H1 (cell line): Measurements from ENCODE around the gene OSBPL2. TPM values are rescaled to one million over a fixed set of nuclear protein-coding genes. Genes with fewer than 3 reads are reported as not detected.

ENCODE experiments used
- CTCF ChIA-PET: fragments of 300-600 bp; sonication (Branson Sonifier 250); formaldehyde crosslinking; loops from one replicate; lab custom pipeline; 2021; ENCODE audit not compliant: partially characterized antibody; lab: Charles Lee
- POLR2A ChIA-PET: fragments of 300-600 bp; sonication (Branson Sonifier 250); formaldehyde crosslinking; loops from one replicate; lab custom pipeline; 2021; ENCODE audit warnings: inconsistent platforms; ENCODE audit not compliant: partially characterized antibody; lab: Charles Lee
- DNase-seq, 2 experiments: peaks; one replicate each; pipeline versions ENCODE4 v3.0.0 to v3.0.0-alpha.2; 2010 to 2022; ENCODE audit warnings: low spot score in 2 of 2, low read depth in 1 of 2, mixed read lengths in 1 of 2
- FAIRE-seq: peaks from 2 replicates; lab custom pipeline; 2011; peaks lifted over from hg19 to GRCh38; lab: Jason Lieb, UNC
- H2AFZ ChIP-seq: 2 replicates; pipeline ENCODE4 v1.8.1; 2012; ENCODE audit warnings: low read length, inconsistent platforms
- H2AK5ac ChIP-seq: 2 replicates; pipeline ENCODE4 v1.6.1; 2013; ENCODE audit warnings: low read depth, low read length
- H2BK120ac ChIP-seq: replicated peaks from 2 replicates; pipeline ENCODE3; 2013; ENCODE audit warnings: low read depth, low read length, inconsistent platforms
- H2BK12ac ChIP-seq: 2 replicates; pipeline ENCODE4 v1.6.1; 2013; ENCODE audit warnings: low read depth, low read length
- H2BK15ac ChIP-seq: 2 replicates; pipeline ENCODE4 v1.6.1; 2013; ENCODE audit warnings: low read length
- H2BK20ac ChIP-seq: 2 replicates; pipeline ENCODE4 v1.6.1; 2013; ENCODE audit warnings: low read length
- H2BK5ac ChIP-seq: 2 replicates; pipeline ENCODE4 v1.6.1; 2013; ENCODE audit warnings: low read depth, low read length
- H3K14ac ChIP-seq: 2 replicates; pipeline ENCODE4 v1.6.1; 2013; ENCODE audit warnings: inconsistent platforms; ENCODE audit not compliant: insufficient read length
- H3K18ac ChIP-seq: 2 replicates; pipeline ENCODE4 v1.6.1; 2013; ENCODE audit warnings: low read length; ENCODE audit errors: extremely low read depth
- H3K23ac ChIP-seq: 2 replicates; pipeline ENCODE4 v1.6.1; 2013; ENCODE audit warnings: inconsistent platforms; ENCODE audit not compliant: insufficient read length
- H3K23me2 ChIP-seq: 2 replicates; pipeline ENCODE4 v1.6.1; 2013; ENCODE audit warnings: low read depth, low read length
- H3K27ac ChIP-seq: 2 replicates; pipeline ENCODE4 v1.6.1; 2011; ENCODE audit warnings: low read depth, low read length, inconsistent platforms
- H3K27me3 ChIP-seq, 4 experiments: replicated peaks in 1 of 4; 1 replicate in 1 of 4; 2 replicates in 3 of 4; pipeline versions ENCODE4 v1.6.1 to v1.8.1; 2011 to 2013; ENCODE audit warnings: low read length in 3 of 4, mild to moderate bottlenecking in 3 of 4, inconsistent platforms in 2 of 4, mixed read lengths in 2 of 4, moderate library complexity in 1 of 4; ENCODE audit not compliant: control insufficient read depth in 3 of 4, insufficient read depth in 3 of 4; ENCODE audit errors: extremely low read depth in 1 of 4
- H3K36me3 ChIP-seq, 4 experiments: 2 replicates each; pipeline versions ENCODE4 v1.6.1 to v1.8.1; 2011 to 2013; ENCODE audit warnings: mild to moderate bottlenecking in 4 of 4, low read length in 3 of 4, moderate library complexity in 2 of 4, control low read depth in 1 of 4, inconsistent platforms in 1 of 4; ENCODE audit not compliant: insufficient read depth in 4 of 4, control insufficient read depth in 2 of 4
- H3K4ac ChIP-seq: replicated peaks from 2 replicates; pipeline ENCODE3; 2013; ENCODE audit warnings: low read length, low read depth, mixed read lengths, inconsistent platforms; ENCODE audit not compliant: insufficient read length
- H3K4me1 ChIP-seq, 4 experiments: replicated peaks in 1 of 4; 1 replicate in 1 of 4; 2 replicates in 3 of 4; pipeline versions ENCODE4 v1.6.1 to v1.8.1; 2011 to 2013; ENCODE audit warnings: low read length in 3 of 4, inconsistent platforms in 2 of 4, mixed read lengths in 1 of 4; ENCODE audit not compliant: insufficient read depth in 4 of 4, control insufficient read depth in 3 of 4
- H3K4me2 ChIP-seq, 2 experiments: 2 replicates each; pipeline versions ENCODE4 v1.6.1 to v1.8.1; 2011 to 2013; ENCODE audit warnings: low read depth in 2 of 2, low read length in 2 of 2, control low read depth in 1 of 2, inconsistent platforms in 1 of 2, mild to moderate bottlenecking in 1 of 2; ENCODE audit not compliant: insufficient read depth in 1 of 2
- H3K4me3 ChIP-seq, 4 experiments: fragments of 200-600, 300-600 bp in 1 of 4; sonication (generic), shearing (Covaris generic), sonication (Bioruptor Twin) in 1 of 4; 2 replicates each; pipeline versions ENCODE4 v1.5.1 to v1.8.1; 2011 to 2016; ENCODE audit warnings: low read length in 4 of 4, low read depth in 3 of 4, control low read depth in 2 of 4, inconsistent platforms in 2 of 4, mild to moderate bottlenecking in 2 of 4, mixed read lengths in 1 of 4, moderate library complexity in 1 of 4; ENCODE audit not compliant: insufficient read depth in 2 of 4; ENCODE audit errors: extremely low read depth in 1 of 4
- H3K56ac ChIP-seq: replicated peaks from 2 replicates; pipeline ENCODE3; 2013; ENCODE audit warnings: low read depth, mild to moderate bottlenecking, mixed read lengths, low read length, inconsistent platforms; ENCODE audit not compliant: insufficient read length
- H3K79me1 ChIP-seq: 2 replicates; pipeline ENCODE4 v1.6.1; 2013; ENCODE audit warnings: low read depth, low read length, control low read depth
- H3K79me2 ChIP-seq, 2 experiments: 2 replicates each; pipeline versions ENCODE4 v1.6.1 to v1.8.1; 2012 to 2013; ENCODE audit warnings: low read length in 2 of 2, mild to moderate bottlenecking in 2 of 2, inconsistent platforms in 1 of 2; ENCODE audit not compliant: insufficient read depth in 2 of 2, control insufficient read depth in 1 of 2
- H3K9ac ChIP-seq, 4 experiments: replicated peaks in 1 of 4; 1 replicate in 1 of 4; 2 replicates in 3 of 4; pipeline versions ENCODE4 v1.6.1 to v1.8.1; 2011 to 2013; ENCODE audit warnings: low read depth in 3 of 4, low read length in 3 of 4, control low read depth in 2 of 4, mild to moderate bottlenecking in 2 of 4, moderate library complexity in 2 of 4, inconsistent platforms in 1 of 4; ENCODE audit errors: extremely low read depth in 1 of 4
- H3K9me3 ChIP-seq, 2 experiments: 2 replicates each; pipeline versions ENCODE4 v1.6.1 to v1.8.1; 2012 to 2013; ENCODE audit warnings: mild to moderate bottlenecking in 2 of 2, moderate library complexity in 2 of 2, control low read depth in 1 of 2, inconsistent platforms in 1 of 2, low read depth in 1 of 2, low read length in 1 of 2, mixed read lengths in 1 of 2; ENCODE audit not compliant: insufficient read depth in 2 of 2
- H4K20me1 ChIP-seq, 2 experiments: replicated peaks in 1 of 2; 2 replicates each; pipeline versions ENCODE3 to v1.8.1; 2011 to 2013; ENCODE audit warnings: inconsistent platforms in 2 of 2, low read length in 2 of 2, mild to moderate bottlenecking in 1 of 2; ENCODE audit not compliant: insufficient read depth in 2 of 2, control insufficient read depth in 1 of 2
- H4K5ac ChIP-seq: 2 replicates; pipeline ENCODE4 v1.6.1; 2013; ENCODE audit warnings: low read length, low read depth, mixed read lengths, inconsistent platforms; ENCODE audit not compliant: insufficient read length
- H4K8ac ChIP-seq: 2 replicates; pipeline ENCODE4 v1.8.0; 2013; ENCODE audit warnings: mild to moderate bottlenecking, moderate library complexity, low read length, inconsistent platforms; ENCODE audit not compliant: insufficient read depth; ENCODE audit errors: extremely low read depth
- H4K91ac ChIP-seq: replicated peaks from 2 replicates; pipeline ENCODE3; 2013; ENCODE audit warnings: low read length, mixed read lengths, inconsistent platforms; ENCODE audit not compliant: insufficient read length
- ATF2 ChIP-seq: IDR thresholded peaks from 2 replicates; pipeline ENCODE4 v1.6.1; 2012; ENCODE audit warnings: low read length, inconsistent platforms
- CHD1 ChIP-seq: IDR thresholded peaks from 2 replicates; pipeline ENCODE4 v1.6.1; 2012; ENCODE audit warnings: low read depth, low read length, improper control_type of control experiment
- CREB1 ChIP-seq: IDR thresholded peaks from 2 replicates; pipeline ENCODE4 v1.6.1; 2012; ENCODE audit warnings: inconsistent platforms
- CTBP2 ChIP-seq: IDR thresholded peaks from 2 replicates; pipeline ENCODE4 v1.7.0; 2011; ENCODE audit warnings: borderline replicate concordance, mild to moderate bottlenecking, moderate library complexity, mixed read lengths, low read length; ENCODE audit not compliant: insufficient read depth, insufficient read length
- HDAC2 ChIP-seq, 2 experiments: fragments of 300-600 bp in 1 of 2; sonication (generic) in 1 of 2; IDR thresholded peaks; 2 replicates each; pipeline ENCODE4 v1.6.1; 2011 to 2012; ENCODE audit warnings: low read depth in 2 of 2, low read length in 2 of 2, mild to moderate bottlenecking in 2 of 2, moderate library complexity in 2 of 2, borderline replicate concordance in 1 of 2, inconsistent platforms in 1 of 2
- JUN ChIP-seq: IDR thresholded peaks from 2 replicates; pipeline ENCODE4 v1.6.1; 2011; ENCODE audit warnings: low read depth, mild to moderate bottlenecking, improper control_type of control experiment, low read length
- JUND ChIP-seq: IDR thresholded peaks from 2 replicates; pipeline ENCODE4 v1.6.1; 2011; ENCODE audit warnings: mild to moderate bottlenecking, improper control_type of control experiment, low read length
- KDM4A ChIP-seq: IDR thresholded peaks from one replicate; pipeline ENCODE4 v1.7.1; 2012; ENCODE audit warnings: low read depth, mild to moderate bottlenecking, moderate library complexity, low read length, inconsistent platforms; ENCODE audit not compliant: severe bottlenecking
- PHF8 ChIP-seq: fragments of 200-600 bp; sonication (generic); conservative IDR thresholded peaks from 2 replicates; pipeline ENCODE4 v1.7.1; 2012; ENCODE audit warnings: low read depth, mild to moderate bottlenecking, inconsistent platforms, low read length, moderate library complexity
- RXRA ChIP-seq: IDR thresholded peaks from 2 replicates; pipeline ENCODE4 v1.6.1; 2011; ENCODE audit warnings: low read depth, mild to moderate bottlenecking, low read length, moderate library complexity; ENCODE audit not compliant: insufficient read depth
- SIRT6 ChIP-seq: IDR thresholded peaks from one replicate; pipeline ENCODE4 v1.7.1; 2012; ENCODE audit warnings: low read length, inconsistent platforms
- SUZ12 ChIP-seq: fragments of 200-600 bp; sonication (generic); IDR thresholded peaks from 2 replicates; pipeline ENCODE4 v1.6.1; 2012; ENCODE audit warnings: mild to moderate bottlenecking, inconsistent platforms, low read length, moderate library complexity, mixed read lengths
- TEAD4 ChIP-seq: IDR thresholded peaks from 2 replicates; pipeline ENCODE4 v1.6.1; 2012; ENCODE audit warnings: low read depth, low read length, inconsistent platforms, mixed read lengths
- WGBS, 2 experiments: shearing (Covaris generic) in 1 of 2; methylation state at CpG; one replicate each; pipeline versions ENCODE4 v1.1.6 to v1.1.7; 2013 to 2015; ENCODE audit warnings: low lambda C conversion rate in 2 of 2, mixed read lengths in 2 of 2, inconsistent platforms in 1 of 2, low coverage in 1 of 2, missing lambda C conversion rate in 1 of 2; ENCODE audit not compliant: insufficient replicate concordance in 2 of 2, insufficient coverage in 1 of 2, insufficient read length in 1 of 2; ENCODE audit errors: extremely low coverage in 1 of 2, missing lambda C conversion rate in 1 of 2; 5-methylcytosine and 5-hydroxymethylcytosine counted together
- polyA plus RNA-seq, 7 experiments: library from polyadenylated mRNA; depleted of rRNA in 3 of 7; stranded (reverse) in 5 of 7; unstranded in 2 of 7; fragments of >200 nt in 5 of 7; fragments of 200-250 nt in 2 of 7; gene quantifications; 1 replicate in 5 of 7; 2 replicates in 1 of 7; 4 replicates in 1 of 7; pipeline versions ENCODE4 v1.2.1 to v1.2.3, GENCODE V29; 2011 to 2013; ENCODE audit warnings: missing spikeins in 2 of 7, mixed read lengths in 2 of 7
- total RNA-seq: library from RNA; stranded (reverse); fragmentation: NEBNext Ultra II Directional; extraction: Animal tissue kit (Norgen Biotek cat#: 25700); gene quantifications from 2 replicates; pipeline ENCODE4 v1.2.1, GENCODE V29; 2021

OSBPL2 gene
- total and polyA plus RNA-seq, 2 of the 8 experiments (the other 6 are each of a cell fraction or from before 2014, with no cell fraction given) = 11.7 to 42.4 TPM

DNA sequence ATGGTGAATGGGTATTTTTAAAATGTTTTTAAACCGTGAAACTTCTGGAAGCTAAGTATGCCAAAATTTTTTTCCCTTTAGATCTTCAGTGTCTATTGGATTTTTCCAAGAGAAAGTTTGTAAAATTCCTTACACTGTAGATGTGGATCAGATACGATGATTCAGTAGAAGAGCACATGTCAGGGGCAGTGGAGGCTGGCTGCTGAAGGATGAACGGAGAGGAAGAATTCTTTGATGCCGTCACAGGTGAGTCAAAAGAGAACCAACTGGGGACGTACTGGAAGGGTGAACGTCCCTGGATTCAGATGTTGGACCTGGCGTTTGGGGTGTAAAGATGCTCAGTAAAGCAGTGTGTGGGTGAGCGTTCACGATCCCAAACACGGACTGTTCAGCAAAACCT is 17.7 kb downstream of the OSBPL2 start:
- H2AK5ac ChIP-seq = no peak overlapping the region
- no peaks in the 10 kb centered on the region for H3K9me3 ChIP-seq
- H4K5ac ChIP-seq = no peak overlapping the region
- no peak overlapping the region for H2BK5ac ChIP-seq
- H3K27me3 ChIP-seq = no peaks in the 10 kb centered on the region
- H2AFZ ChIP-seq = no peak overlapping the region
- ChIA-PET POLR2A (no interaction called here), CTCF (interaction anchor here (1.2 to 1.3 kb wide), 2 partner anchors 11 to 120 kb away, joined by 3 read pairs; no protein-coding TSS in a partner anchor)
- no peak overlapping the region for H3K9ac ChIP-seq
- no peaks in the 10 kb centered on the region for H3K4me1 ChIP-seq
- no peak overlapping the region for H2BK12ac ChIP-seq
- peaks cover 0 to 8% (median 0%) of the 10 kb centered on the region in 4 experiments; a peak in 5 of 8 replicates for H3K36me3 ChIP-seq
- no peak overlapping the region for H3K4me2 ChIP-seq
- peaks cover 15% of the 10 kb centered on the region for H3K79me1 ChIP-seq
- FAIRE-seq (no peak), DNase-seq (no peak)
- no peak overlapping the region for H3K4me3 ChIP-seq
- peaks cover 11 to 20% of the 10 kb centered on the region in 2 experiments for H4K20me1 ChIP-seq
- no peak overlapping the region for H3K23ac ChIP-seq
- no peak overlapping the region for H2BK20ac ChIP-seq
- H4K91ac ChIP-seq = no peak overlapping the region
- 97% methylated on average over 10 of the region's 10 CpGs; no CpG with 5 or more reads in 1 of the 2 experiments for WGBS, 2 experiments
- H3K23me2 ChIP-seq = no peaks in the 10 kb centered on the region
- H3K4ac ChIP-seq = no peak overlapping the region
- no peak overlapping the region for H3K56ac ChIP-seq
- H3K27ac ChIP-seq = no peak overlapping the region
- peaks cover 0 to 33% of the 10 kb centered on the region in 2 experiments; a peak in 2 of 4 replicates for H3K79me2 ChIP-seq
- H3K18ac ChIP-seq = no peak overlapping the region
- no peak overlapping the region for H4K8ac ChIP-seq
- no peak overlapping the region for H3K14ac ChIP-seq
- no peak overlapping the region for H2BK120ac ChIP-seq
- no peak overlapping the region for H2BK15ac ChIP-seq
- no peak for TF ChIP-seq CREB1
- no peak for TF ChIP-seq PHF8
- TF ChIP-seq JUN = no peak
- no peak for TF ChIP-seq ATF2
- no peak for TF ChIP-seq HDAC2 (IDR thresholded peaks at IDR 0.05; ENCODE audit: borderline replicate concordance in 1 of 2, low read depth in 2 of 2, low read length in 2 of 2)
- no peak for TF ChIP-seq SIRT6
- TF ChIP-seq JUND = no peak
- TF ChIP-seq RXRA = no peak
- no peak for TF ChIP-seq KDM4A
- no peak for TF ChIP-seq TEAD4
- no peak for TF ChIP-seq CTBP2
- TF ChIP-seq SUZ12 = no peak
- TF ChIP-seq CHD1 = no peak
